AG09319 (cell line): ENCODE measurements around the gene LSAMP.

Experiments used
- DNase-seq: peaks from one replicate; pipeline ENCODE4 v3.0.0-alpha.2; 2010; ENCODE audit warnings: low read depth; ENCODE audit errors: extremely low read depth
- TF ChIP-seq, protein P1 (sequence below): IDR thresholded peaks from 2 replicates; pipeline ENCODE4 v1.5.1; 2011; ENCODE audit warnings: low read depth, mild to moderate bottlenecking, inconsistent platforms, low read length, moderate library complexity

LSAMP gene

DNA sequence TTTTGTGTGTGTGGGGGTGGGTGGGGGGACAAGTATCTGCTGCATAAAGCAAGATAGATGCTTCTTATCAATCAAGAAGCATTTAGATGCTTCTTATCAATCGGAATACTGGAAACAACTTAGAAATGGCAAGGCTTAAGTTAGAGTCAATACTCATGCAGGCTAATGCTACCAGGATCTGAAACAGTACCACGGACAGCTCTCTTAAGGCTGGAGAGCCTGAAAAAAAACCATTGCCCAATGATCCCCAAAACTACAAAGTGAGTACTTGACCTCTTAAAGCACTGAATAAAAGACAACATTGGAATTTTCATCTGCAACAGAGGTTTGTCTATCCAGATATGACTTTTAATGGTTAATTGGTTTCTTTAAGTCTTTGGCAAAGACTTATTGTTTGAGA is 559.7 kb downstream of the LSAMP start:
- TF ChIP-seq, protein P1, sequence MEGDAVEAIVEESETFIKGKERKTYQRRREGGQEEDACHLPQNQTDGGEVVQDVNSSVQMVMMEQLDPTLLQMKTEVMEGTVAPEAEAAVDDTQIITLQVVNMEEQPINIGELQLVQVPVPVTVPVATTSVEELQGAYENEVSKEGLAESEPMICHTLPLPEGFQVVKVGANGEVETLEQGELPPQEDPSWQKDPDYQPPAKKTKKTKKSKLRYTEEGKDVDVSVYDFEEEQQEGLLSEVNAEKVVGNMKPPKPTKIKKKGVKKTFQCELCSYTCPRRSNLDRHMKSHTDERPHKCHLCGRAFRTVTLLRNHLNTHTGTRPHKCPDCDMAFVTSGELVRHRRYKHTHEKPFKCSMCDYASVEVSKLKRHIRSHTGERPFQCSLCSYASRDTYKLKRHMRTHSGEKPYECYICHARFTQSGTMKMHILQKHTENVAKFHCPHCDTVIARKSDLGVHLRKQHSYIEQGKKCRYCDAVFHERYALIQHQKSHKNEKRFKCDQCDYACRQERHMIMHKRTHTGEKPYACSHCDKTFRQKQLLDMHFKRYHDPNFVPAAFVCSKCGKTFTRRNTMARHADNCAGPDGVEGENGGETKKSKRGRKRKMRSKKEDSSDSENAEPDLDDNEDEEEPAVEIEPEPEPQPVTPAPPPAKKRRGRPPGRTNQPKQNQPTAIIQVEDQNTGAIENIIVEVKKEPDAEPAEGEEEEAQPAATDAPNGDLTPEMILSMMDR, result no peak
- no peak for DNase-seq

DNA sequence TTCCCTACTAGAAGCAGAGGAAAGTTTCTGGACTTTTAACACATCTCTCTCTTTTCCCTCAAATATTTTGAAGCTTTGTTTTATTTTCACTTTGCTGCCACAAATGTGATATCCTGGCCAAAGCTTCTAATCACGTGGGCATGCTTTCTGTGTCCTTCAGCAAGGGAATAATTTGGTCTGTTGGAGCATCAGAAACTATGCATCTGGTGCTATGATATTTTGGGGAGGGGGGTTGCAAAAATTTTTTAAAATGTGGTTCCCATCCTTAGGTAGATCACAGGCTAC is 567.7 kb downstream of the LSAMP start:
- no peak for DNase-seq
- TF ChIP-seq, protein P1, result no peak

DNA sequence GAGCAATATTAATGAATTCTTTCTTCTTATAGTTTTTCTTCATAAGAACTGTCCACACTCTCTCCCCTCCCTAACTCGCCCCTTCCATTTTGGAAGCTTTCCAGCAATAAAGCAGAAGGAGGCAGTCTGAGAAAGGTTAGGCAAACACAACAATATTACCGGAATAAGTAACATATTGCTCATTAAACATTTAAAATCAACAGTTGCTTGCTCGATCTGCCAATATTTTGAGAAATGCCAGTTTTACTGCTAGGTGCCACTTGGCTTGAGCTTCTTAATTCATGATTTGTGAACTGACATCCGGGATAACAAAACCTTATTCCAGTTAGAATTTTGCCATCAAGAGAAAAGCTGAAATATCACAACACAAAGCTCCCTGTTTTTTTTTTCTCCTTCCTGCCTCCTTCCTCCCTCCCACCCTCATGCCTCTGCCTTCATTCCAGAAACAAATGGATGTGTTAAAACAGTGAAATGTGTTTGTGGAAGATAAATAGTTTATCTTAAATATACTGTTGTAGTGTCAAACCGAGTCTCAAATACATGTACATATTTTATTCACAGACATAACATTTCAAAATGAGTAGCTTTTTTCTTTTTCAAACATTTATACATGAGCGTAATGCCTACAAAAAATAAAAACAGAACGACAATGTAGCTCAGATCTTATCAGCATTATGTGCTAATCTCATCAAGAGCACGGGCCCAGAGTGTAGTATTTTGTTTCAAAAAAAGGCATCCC is 568.2 kb downstream of the LSAMP start:
- DNase-seq, result no peak
- TF ChIP-seq, protein P1, result no peak

DNA sequence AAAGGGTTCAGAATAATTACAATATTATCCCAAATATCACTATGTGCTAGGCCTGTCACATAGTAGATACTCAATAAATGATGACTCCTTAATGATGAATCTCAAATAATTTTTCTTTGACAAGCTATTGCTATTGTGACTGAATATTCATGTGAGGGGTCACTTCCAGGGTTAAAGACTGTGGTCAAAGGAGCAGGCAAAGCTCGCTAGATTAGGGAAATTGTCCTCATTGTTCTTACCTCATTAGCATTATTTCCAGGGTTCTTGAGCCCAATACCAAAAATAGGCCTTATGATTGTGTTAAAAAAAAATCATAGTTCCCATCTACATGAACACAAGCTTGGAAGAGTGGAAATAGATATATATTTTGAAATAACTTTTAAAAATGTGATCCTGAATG is 569.8 kb downstream of the LSAMP start:
- DNase-seq, result no peak
- TF ChIP-seq, protein P1, result no peak

DNA sequence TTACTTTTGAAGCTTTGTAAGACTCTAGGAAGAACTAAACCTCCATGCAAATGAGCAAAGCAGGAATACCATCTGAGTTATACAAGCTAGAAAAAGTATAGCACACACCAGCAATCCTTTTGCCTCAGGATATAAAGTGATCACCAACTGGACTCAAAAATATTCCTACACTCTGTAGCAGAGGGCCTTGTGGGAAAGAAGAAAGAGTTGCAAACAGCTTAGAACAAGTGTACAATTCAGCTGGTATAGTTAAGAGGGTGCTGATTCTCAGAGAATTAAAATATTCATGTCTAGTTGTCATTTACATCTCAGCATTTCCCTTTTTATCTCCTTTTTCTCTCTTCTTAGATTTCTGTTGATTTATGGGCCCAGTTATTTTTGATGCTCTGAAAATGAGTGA is 573.6 kb downstream of the LSAMP start:
- TF ChIP-seq, protein P1, result no peak
- no peak for DNase-seq

DNA sequence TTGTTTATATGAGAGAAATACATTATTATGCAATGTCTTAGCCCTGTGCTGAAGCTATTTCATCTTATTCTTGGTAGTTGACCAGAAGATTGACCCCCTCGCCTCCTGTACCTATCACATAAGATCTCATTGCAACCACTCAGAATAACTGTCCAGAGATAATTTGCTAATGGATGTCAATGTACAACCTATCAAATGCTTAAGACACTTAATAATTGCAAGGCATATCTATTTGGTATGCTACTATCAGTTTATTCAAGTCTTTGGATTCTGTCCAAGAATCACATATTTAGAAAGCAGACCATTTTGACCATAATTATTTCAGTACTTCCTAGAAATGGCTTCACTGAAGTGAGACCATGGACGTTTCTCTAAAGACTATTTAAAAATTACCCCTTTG is 580.4 kb downstream of the LSAMP start:
- TF ChIP-seq, protein P1, result no peak
- DNase-seq, result no peak

DNA sequence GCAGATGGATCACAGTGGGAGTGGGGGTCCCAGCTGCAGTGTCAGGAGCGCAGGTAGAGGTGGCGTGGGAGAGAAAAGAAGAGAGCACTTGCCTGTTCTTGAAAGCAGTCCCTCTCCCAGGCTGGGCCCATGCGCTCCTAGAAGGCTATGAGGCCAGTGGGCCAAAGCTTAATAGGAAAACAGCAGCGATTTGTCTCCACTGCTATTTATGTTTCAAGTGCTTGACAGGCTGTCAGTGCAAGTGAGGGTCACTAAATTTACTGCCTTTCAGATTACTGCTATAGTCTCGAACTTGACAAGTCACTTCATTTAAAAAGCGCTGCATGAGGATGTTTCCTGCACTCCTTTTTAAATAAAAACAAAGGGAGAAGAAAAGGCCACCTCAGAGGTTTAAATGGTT is 582.4 kb downstream of the LSAMP start:
- DNase-seq, result no peak
- TF ChIP-seq, protein P1, result no peak
